HepG2 (cell line): Measurements from ENCODE around the gene ATP2A2. TPM values are rescaled to one million over a fixed set of nuclear protein-coding genes. Genes with fewer than 3 reads are reported as not detected.

Source experiments
- AHR ChIP-seq: IDR thresholded peaks from 2 replicates; pipeline ENCODE4 v1.6.1; 2018; ENCODE audit warnings: missing genetic modification reagents, missing compliant biosample characterization
- EEA1 ChIP-seq: sonication (generic); formaldehyde crosslinking; IDR thresholded peaks from 2 replicates; pipeline ENCODE4 v1.5.1; 2020; ENCODE audit warnings: mild to moderate bottlenecking, missing genetic modification reagents, borderline replicate concordance
- ETS1 ChIP-seq: sonication (generic); formaldehyde crosslinking; IDR thresholded peaks from 2 replicates; pipeline ENCODE4 v1.4.0; 2020; ENCODE audit warnings: missing genetic modification reagents
- GABPA ChIP-seq, 2 experiments: IDR thresholded peaks; 2 replicates each; pipeline ENCODE4 v1.6.1; 2011 to 2016; ENCODE audit warnings: low read depth in 2 of 2, low read length in 1 of 2, missing biosample characterization in 1 of 2, missing genetic modification characterization in 1 of 2
- GFI1 ChIP-seq: sonication (generic); formaldehyde crosslinking; IDR thresholded peaks from 2 replicates; pipeline ENCODE4 v1.5.0; 2020; ENCODE audit warnings: missing genetic modification reagents, mild to moderate bottlenecking, borderline replicate concordance
- HOXA3 ChIP-seq: sonication (generic); formaldehyde crosslinking; IDR thresholded peaks from 2 replicates; pipeline ENCODE4 v1.5.0; 2020; ENCODE audit warnings: missing genetic modification reagents
- MED1 ChIP-seq: sonication (generic); formaldehyde crosslinking; IDR thresholded peaks from 2 replicates; pipeline ENCODE4 v1.4.0; 2020; ENCODE audit warnings: missing genetic modification reagents
- MEIS2 ChIP-seq: sonication (generic); formaldehyde crosslinking; IDR thresholded peaks from 2 replicates; pipeline ENCODE4 v1.9.0; 2021; ENCODE audit warnings: mild to moderate bottlenecking, missing genetic modification reagents
- MYC ChIP-seq: sonication (generic); formaldehyde crosslinking; IDR thresholded peaks from 2 replicates; pipeline ENCODE4 v1.9.0; 2021; ENCODE audit warnings: missing genetic modification reagents, borderline replicate concordance
- RNF2 ChIP-seq: fragments of 450-650 bp; conservative IDR thresholded peaks from 2 replicates; pipeline ENCODE4 v1.6.1; 2016; ENCODE audit warnings: low read depth
- SNAPC2 ChIP-seq: sonication (generic); formaldehyde crosslinking; IDR thresholded peaks from 2 replicates; pipeline ENCODE4 v1.8.1; 2022; ENCODE audit warnings: mild to moderate bottlenecking, missing genetic modification reagents
- SRSF4 ChIP-seq: fragments of 200-400 bp; formaldehyde crosslinking; IDR thresholded peaks from one replicate; pipeline ENCODE4 v1.6.1; 2018; ENCODE audit warnings: mild to moderate bottlenecking, low read depth, low read length, moderate library complexity; ENCODE audit not compliant: poor library complexity, severe bottlenecking
- ZFYVE20 ChIP-seq: sonication (generic); formaldehyde crosslinking; IDR thresholded peaks from 2 replicates; pipeline ENCODE4 v1.8.0; 2023; ENCODE audit warnings: low read depth, mild to moderate bottlenecking, moderate library complexity, missing genetic modification reagents, borderline replicate concordance
- ZMAT3 ChIP-seq: sonication (generic); formaldehyde crosslinking; conservative IDR thresholded peaks from 2 replicates; pipeline ENCODE4 v1.7.0; 2021; ENCODE audit warnings: missing genetic modification reagents
- ZNF142 ChIP-seq: sonication (generic); formaldehyde crosslinking; IDR thresholded peaks from 2 replicates; pipeline ENCODE4 v1.4.0; 2020; ENCODE audit warnings: missing genetic modification reagents
- ZNF3 ChIP-seq: IDR thresholded peaks from 2 replicates; pipeline ENCODE4 v1.7.0; 2017; ENCODE audit warnings: inconsistent platforms
- ZNF615 ChIP-seq: sonication (generic); formaldehyde crosslinking; IDR thresholded peaks from 2 replicates; pipeline ENCODE4 v1.5.0; 2020; ENCODE audit warnings: mild to moderate bottlenecking, missing genetic modification reagents, borderline replicate concordance
- ZNF691 ChIP-seq: sonication (generic); formaldehyde crosslinking; IDR thresholded peaks from 2 replicates; pipeline ENCODE4 v1.4.0; 2020; ENCODE audit warnings: missing genetic modification reagents, low read depth, mild to moderate bottlenecking, borderline replicate concordance
- ZNF784 ChIP-seq: sonication (generic); formaldehyde crosslinking; IDR thresholded peaks from 2 replicates; pipeline ENCODE4 v1.5.1; 2020; ENCODE audit warnings: missing genetic modification reagents, mild to moderate bottlenecking, borderline replicate concordance
- ZSCAN21 ChIP-seq: sonication (generic); formaldehyde crosslinking; IDR thresholded peaks from 2 replicates; pipeline ENCODE4 v1.8.0; 2022; ENCODE audit warnings: mild to moderate bottlenecking, missing genetic modification reagents, moderate library complexity, borderline replicate concordance
- polyA plus RNA-seq, 8 experiments: library from polyadenylated mRNA; depleted of rRNA in 3 of 8; stranded (reverse) in 7 of 8; unstranded in 1 of 8; fragments of >200 nt; fragmentation: Illumina TruSeq in 4 of 8; extraction: Trizol in 4 of 8; gene quantifications; 2 replicates each; pipeline versions ENCODE4 v1.2.1 to v1.2.3, GENCODE V29; 2011 to 2016; ENCODE audit warnings: low read depth in 4 of 8, missing spikeins in 1 of 8, mixed read lengths in 1 of 8; ENCODE audit not compliant: insufficient read depth in 1 of 8
- total RNA-seq, 5 experiments: library from RNA; depleted of rRNA; stranded (reverse); fragments of >200 nt; fragmentation: Illumina TruSeq; extraction: Trizol; gene quantifications; 2 replicates each; pipeline ENCODE4 v1.2.3, GENCODE V29; 2016; ENCODE audit warnings: low read depth in 1 of 5

The ATP2A2 gene
- total and polyA plus RNA-seq, 2 of the 13 experiments (the other 11 are each of a cell fraction or from before 2014, with no cell fraction given) = 35.4 to 85.5 TPM

- 0 out of 2 replicates have a peak, but pooled peaks have one; percentile 10 for TF ChIP-seq ZFYVE20 (CRISPR knock-in tag)
- TF ChIP-seq HOXA3 (CRISPR knock-in tag) = peak; percentile 35; the same call in 1 of the 2 replicates
- 0 out of 2 replicates have a peak, but pooled peaks have one; percentile 63 for TF ChIP-seq MEIS2
- TF ChIP-seq ZNF784 (CRISPR knock-in tag) = 0 out of 2 replicates have a peak, but pooled peaks have one; percentile 26
- peak; percentile 64; the same call in 1 of the 2 replicates for TF ChIP-seq MYC (CRISPR knock-in tag)
- TF ChIP-seq ZSCAN21 (CRISPR knock-in tag) = peak; percentile 71; the same call in 1 of the 2 replicates
- TF ChIP-seq ETS1 (CRISPR knock-in tag) = peak; percentile 87; the same call in 1 of the 2 replicates
- peak; percentile 45; the same call in 1 of the 2 replicates for TF ChIP-seq RNF2
- TF ChIP-seq SRSF4 = no peak
- TF ChIP-seq SNAPC2 (CRISPR knock-in tag) = no peak
- peak; percentile 48; the same call in 1 of the 2 replicates for TF ChIP-seq AHR (CRISPR knock-in tag)
- TF ChIP-seq GABPA (IDR thresholded peaks at IDR 0.05; ENCODE audit: low read depth, low read length) = no peak
- TF ChIP-seq GABPA (CRISPR knock-in tag; IDR thresholded peaks at IDR 0.05; ENCODE audit: low read depth) = no peak
- peak; percentile 58; the same call in 1 of the 2 replicates for TF ChIP-seq GFI1 (CRISPR knock-in tag)
- peak; percentile 56 for TF ChIP-seq MED1 (CRISPR knock-in tag)
- peak; percentile 70; the same call in 1 of the 2 replicates for TF ChIP-seq EEA1 (CRISPR knock-in tag)
- 0 out of 2 replicates have a peak, but pooled peaks have one; percentile 56 for TF ChIP-seq ZMAT3
- peak; percentile 20; the same call in 1 of the 2 replicates for TF ChIP-seq ZNF142 (CRISPR knock-in tag)
- TF ChIP-seq ZNF615 (CRISPR knock-in tag) = no peak
- TF ChIP-seq ZNF691 = 0 out of 2 replicates have a peak, but pooled peaks have one; percentile 66
- no peak for TF ChIP-seq ZNF3 (CRISPR knock-in tag)
These were observed 677 bp downstream of the ATP2A2 start (continued) for GRCh38 chr12:110281549-110282299.
